ENCODE results near the gene RSF1.

DNA sequence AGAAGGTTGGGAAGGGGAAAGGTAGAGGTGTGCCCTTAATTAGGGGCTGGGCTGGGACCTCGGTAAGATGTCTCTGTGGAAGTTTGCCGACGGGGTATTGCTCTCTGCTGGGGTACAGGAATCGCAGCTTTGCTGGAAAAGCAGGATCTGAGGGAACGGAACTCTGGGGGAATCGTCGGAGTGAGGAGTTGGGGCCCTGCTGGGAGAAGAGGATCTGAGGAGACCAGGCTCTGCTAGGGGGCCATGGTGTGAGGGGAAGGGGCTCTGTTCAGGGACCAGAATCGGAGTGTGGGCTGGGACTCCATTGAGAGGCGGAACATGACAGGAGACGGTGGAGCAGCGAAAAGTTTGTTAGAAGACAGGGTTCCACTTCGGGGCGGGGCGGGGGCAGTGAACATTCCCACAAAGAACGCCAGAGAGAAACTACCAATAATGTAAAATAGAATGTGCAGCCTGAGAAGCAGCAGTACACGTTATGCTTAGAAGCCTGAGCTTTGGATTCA lies 878 bp upstream of the RSF1 start:
- no peak for TF ChIP-seq CTCF (IDR thresholded peaks at IDR 0.05)
- no peak for TF ChIP-seq POLR2A (IDR thresholded peaks at IDR 0.05)
